Measurements from ENCODE around the gene UBL4B.

UBL4B gene

GRCh38 chr1:110114784-110115183, 2.5 kb downstream of the UBL4B start:
- no peak for DNase-seq (ENCODE audit: low read depth)

DNA sequence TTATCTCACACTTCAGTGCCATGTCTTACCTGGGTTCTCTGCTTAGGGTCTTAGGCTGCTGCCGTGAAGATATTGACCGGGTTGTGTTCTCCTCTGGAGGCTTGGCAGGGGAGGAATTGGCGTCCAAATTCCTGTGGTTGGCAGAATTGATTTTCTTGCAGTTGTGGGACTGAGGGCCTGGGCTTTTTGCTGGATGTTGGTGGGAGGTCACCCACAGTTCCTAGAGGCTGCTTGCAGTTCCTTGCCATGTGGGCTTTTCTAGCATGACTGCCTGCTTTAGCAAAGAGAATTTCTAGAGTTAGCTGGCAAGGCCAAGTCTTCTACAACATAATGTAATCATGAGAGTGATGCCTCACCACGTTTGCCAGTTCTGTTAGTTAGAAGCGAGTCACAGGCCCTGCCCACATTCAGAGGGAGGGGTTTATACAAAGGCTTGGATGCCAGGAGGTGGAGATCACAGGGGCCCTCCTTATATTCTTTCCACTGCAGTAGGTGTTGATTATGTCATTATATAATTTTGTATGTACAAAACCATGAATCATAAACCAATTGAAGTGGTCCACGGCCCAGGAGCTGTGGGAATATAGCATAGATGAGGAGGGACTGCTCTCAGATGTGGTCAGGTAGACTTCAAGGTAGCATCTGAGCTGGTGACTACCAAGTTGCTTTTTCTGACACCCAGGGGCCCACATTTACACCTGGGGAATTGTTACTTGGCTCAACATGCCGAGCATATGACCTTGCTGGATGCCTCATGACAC, 6.6 kb downstream of the UBL4B start:
- no peak for DNase-seq (ENCODE audit: low read depth)

- no peak for DNase-seq (ENCODE audit: low read depth)
Measured at GRCh38 chr1:110119843-110120242, 7.6 kb downstream of the UBL4B start.

DNA sequence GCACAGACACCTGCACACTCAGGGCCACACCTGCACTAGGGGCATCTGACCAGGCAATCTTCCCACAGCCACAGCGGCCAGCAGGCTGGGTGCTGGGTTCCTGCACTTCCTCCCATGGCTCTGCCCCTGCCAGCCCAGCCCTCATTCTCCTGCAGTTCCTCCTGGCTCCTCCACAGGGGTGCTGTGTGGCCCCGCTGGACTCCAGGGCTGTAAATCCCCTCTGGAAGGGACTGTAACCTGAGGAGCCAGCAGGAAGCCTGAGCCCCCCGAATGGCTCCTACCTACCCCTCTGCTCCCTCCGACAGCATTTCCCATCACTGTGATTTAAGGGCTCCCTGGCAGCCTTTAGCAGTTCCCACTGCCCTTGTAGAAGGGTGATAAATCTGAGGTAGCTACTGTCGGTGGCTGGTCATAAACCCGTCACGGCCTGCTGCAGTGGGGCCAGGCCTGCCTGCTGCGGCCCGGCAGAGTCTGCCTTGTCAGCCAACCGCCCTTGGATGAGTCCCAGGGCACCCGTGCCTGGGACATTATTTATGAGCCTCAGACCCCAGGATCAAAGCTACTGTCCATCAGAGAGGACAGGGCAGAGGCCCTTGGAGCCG, 8.8 kb downstream of the UBL4B start:
- DNase-seq (ENCODE audit: low read depth), result no peak

DNA sequence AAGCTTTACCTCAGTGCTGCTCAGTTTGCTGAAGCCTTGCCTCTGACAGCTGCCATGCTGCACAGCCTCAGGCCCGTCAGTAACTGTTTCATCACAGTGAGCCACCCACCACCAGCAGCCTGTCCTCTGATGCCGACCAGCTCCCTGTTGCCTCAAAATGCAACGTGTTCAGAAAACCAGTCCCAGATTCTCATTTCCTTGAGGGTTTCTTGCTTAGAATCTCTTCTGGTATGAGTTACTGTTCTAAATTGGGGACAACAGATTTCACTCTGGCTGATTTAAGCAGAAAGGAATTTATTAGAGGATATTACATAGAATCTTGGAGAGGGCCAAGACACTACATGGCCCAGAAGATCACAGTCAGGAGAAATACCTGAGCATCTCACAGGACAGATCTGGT, 11.0 kb downstream of the UBL4B start:
- no peak for DNase-seq (ENCODE audit: low read depth)

DNA sequence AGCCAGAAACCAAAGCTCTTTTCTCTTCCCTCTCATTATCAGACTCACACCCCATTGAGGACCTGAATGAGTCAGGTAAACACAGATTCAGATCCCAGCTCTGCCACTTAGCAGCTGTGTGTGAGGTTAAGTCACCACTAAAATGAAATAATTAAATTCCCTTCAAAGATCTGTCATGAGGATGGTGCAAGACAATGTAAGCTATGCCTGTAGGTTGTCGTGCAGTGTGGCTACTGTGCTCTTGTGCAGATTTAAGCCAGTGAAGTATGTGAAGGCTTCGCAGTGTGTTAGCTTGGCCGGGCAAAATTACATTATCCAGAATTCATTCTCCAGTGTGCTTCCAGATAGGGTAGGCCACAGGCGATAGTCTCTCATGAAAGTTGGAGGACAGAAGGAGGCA, 13.6 kb downstream of the UBL4B start:
- DNase-seq (ENCODE audit: low read depth), result no peak

DNA sequence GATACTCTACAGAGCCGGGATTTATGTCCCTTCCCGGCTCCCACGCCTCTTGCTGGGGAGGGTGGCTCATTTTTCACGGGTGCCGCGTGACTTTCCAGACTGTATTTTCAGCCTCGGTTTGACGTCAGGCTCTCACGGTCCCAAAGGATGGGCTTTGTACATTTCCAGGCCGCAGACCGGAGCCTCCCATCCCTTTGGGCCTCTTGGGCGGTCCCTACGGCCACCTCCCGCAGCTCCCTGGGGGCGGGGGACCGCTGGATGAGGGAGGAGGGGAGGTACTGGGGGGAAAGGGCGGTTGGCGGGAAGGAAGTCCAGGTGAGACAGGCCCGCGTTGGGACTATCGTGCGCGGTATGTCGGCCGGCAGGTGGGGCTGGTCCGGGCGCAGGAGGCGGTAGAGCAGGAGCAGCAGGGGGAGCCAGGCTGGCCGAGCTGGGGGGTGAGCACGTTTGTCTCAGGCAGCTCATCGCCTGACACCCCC, 17.9 kb downstream of the UBL4B start:
- DNase-seq (ENCODE audit: low read depth), result no peak

DNA sequence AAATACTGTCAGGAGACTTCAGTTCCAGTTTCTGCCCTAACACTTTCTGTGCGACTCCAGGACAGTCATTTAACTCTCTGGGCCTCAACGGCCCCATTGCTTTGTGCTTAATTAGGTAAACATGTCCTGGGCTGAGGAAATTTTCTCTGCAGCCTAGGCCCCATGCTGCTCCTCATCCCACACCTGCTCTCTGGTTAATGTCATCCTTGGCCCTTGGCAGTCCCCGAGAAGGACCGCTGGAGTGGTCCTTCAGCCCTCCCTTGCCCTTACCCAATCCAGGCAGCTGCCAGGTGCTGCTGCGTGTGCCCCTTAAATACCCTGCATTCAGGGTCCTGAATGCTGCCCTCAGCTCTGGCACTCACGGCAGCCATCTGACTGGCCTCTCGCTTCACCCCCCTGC, 18.7 kb downstream of the UBL4B start:
- DNase-seq (ENCODE audit: low read depth), result no peak

- no peak for DNase-seq (ENCODE audit: low read depth)
Measured at GRCh38 chr1:110132682-110133081, 20.4 kb downstream of the UBL4B start.

DNA sequence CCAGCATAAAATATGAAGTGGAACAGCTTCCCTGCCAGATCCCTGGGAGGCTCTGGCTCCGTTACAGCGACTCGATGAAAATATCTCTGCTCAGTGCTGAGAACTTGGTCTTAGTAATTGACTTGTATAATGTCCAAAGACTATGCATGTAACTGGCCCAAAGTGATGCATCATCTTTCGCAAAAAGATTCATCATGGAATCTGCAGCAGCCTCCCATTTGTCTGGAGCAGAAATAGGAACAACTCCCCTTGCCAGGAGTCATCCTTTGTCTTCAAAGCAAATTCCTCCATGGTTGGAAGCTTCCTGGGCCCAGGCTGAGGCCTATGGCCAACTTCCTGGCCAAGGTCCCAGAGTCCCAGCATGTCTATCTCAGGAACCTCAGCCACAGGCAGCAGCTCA, 21.2 kb downstream of the UBL4B start:
- no peak for DNase-seq (ENCODE audit: low read depth)

- no peak for DNase-seq (ENCODE audit: low read depth)
Measured at GRCh38 chr1:110134050-110134595, 21.9 kb downstream of the UBL4B start.

DNA sequence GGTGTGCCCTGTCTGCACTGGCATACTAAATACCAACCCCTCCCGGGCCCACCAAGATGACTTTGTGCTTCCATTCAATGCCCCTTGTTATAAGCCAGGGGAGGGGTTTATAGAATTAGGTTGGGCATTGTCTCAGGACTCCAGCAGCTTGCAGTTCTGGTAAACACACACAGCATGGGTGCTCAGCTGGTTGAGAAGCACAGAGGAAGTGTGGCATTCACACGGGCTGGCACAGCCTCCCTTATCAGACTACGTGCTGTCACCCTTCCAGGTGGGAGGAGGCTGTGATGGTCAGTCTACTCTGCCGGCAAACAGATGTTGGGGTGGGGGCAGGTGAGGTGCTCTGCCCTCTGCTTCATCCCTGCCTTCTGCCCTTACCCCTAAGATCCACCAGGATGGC, 23.0 kb downstream of the UBL4B start:
- no peak for DNase-seq (ENCODE audit: low read depth)

DNA sequence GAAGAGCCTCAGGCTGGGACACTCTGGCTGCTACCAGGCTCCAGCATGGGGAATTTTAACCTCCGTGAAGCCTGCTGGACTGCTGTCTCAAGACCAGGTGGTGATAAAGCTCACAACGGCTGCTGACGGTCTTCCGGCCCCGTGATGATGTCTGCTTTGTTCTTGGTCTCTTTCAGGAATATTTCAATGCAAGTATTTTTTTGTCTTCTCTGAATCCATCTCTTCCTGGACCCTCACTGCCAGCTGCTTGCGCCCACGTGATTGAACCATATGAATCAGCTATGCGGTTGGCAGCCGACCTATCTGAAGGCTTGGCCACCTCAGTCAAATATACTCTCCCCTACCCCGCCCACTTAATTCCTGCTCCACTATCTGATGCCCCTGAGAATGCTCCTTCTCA, 23.4 kb downstream of the UBL4B start:
- no peak for DNase-seq (ENCODE audit: low read depth)

DNA sequence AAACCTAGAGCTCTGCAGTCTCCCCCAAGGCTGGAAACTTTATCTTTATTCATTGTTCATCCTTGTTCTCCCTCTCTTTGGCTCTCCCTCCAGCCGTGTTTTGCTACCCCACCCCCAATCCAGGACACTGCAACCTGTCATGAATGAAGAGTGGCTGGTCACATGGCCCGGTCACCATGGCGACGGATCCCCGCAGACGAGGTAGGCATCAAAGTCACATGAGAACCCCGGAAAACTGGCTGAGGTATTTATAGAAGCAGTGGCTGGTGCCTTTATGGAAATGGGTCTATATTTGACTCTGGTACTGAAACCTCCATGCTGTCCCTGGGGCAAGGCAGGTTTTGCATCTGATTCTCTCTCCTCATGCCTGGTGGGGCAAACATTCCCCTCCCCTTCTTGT, 24.7 kb downstream of the UBL4B start:
- no peak for DNase-seq (ENCODE audit: low read depth)

- DNase-seq (ENCODE audit: low read depth), result no peak
Measured at GRCh38 chr1:110138956-110139355, 26.7 kb downstream of the UBL4B start.

DNA sequence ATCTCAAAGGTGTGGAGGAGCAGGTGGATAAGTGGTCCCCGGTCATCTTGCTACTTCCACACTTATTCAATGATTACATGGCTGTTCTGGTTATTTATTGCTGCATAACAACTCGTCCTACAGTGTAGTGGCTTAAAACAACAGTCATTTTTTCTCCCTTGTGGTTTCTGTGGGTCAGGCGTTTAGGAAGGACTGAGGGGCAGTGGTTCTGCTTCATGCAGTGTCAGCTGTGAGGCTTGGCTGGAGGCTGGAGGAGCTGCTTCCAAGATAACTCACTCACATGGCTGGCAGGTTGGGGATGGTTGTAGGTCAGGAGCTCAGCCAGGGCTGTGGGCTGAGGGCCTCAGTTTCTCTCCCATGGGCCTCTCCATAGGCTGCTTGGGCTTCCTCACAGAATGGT, 32.1 kb downstream of the UBL4B start:
- no peak for DNase-seq (ENCODE audit: low read depth)

GRCh38 chr1:110148961-110149360, 36.7 kb downstream of the UBL4B start:
- DNase-seq (ENCODE audit: low read depth), result no peak

- DNase-seq (ENCODE audit: low read depth), result no peak
Measured at GRCh38 chr1:110150330-110151174, 38.3 kb downstream of the UBL4B start, which contains the start of gene SLC6A17. Gene SLC6A17, plus strand, starts transcription at chr1:110150494. Its CDS starts 16,436 bp downstream, at chr1:110166930.

GRCh38 chr1:110151175-110151669, 39.0 kb downstream of the UBL4B start:
- no peak for DNase-seq (ENCODE audit: low read depth)

DNA sequence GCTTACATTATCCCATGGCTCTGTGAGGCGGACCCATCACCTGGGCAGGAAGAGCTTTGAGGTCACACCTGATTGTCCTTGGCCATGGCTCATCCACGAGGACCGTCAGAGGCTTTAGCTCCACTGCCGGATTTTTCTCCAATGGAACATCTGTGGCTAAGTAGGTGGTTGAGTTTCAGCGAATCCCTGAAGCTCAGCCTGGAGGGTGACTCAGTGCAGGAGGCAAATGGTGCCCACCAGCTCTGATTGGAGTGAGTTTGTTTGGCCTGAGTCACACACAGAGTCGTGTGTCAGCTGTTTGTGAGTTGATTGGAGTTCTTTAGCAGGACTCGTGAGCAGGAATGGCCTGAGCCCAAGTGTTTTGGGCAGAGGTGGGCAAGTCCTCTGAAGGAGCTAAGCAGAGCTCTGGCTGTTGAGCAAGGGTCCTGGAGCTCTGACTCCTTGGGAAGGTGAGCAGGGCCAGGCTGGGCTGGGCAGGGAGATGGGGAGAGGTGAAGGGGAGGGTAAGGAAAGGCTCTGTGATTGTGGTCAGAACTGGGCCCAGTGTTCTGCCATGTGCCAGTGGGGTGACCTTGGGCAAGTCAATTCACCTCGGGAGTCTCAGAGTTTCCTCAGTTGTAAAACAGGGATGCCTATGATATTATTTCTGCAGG, 40.0 kb downstream of the UBL4B start:
- no peak for DNase-seq (ENCODE audit: low read depth)

DNA sequence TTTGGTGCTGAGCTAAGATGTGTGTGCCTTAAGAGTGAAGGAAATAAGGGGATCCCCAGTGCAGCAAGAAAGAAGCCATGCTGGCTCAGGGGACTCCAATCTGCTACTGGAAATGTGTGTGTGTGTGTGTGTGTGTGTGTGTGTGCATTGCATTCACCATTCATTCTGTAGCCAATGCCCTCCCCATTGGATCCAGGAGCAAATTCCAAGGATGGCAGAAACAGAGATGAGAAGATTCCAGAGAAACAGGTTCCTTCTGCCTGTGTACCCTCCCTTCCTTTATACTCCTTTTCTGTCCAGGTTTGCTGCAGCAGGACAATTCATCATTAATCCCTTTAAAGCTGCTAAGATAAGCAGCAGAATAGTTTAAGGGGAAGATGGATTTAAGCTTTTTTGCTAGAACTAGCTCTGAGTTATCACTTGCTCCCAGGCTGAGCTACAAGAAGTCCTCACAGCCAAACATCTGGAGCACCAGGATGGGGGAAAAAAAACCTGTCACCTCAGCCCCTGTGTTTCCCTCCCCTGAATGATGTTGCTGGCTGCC, 41.2 kb downstream of the UBL4B start:
- DNase-seq (ENCODE audit: low read depth), result no peak
